ENCODE results near the gene GATB.

The GATB gene

GRCh38 chr4:151672996-151673395, 87.8 kb downstream of the GATB start:
- no peak for DNase-seq (ENCODE audit: low read depth in 1 of 2, low spot score in 1 of 2)
- no peak overlapping the region for H3K4me3 ChIP-seq (replicated peaks; ENCODE audit: insufficient read depth, low read length)
- TF ChIP-seq REST (IDR thresholded peaks at IDR 0.05; ENCODE audit: insufficient replicate concordance, low read depth) (no peak), SPI1 (IDR thresholded peaks at IDR 0.05; ENCODE audit: borderline replicate concordance, low read depth) (no peak)
- H3K27me3 ChIP-seq (ENCODE audit: insufficient read depth, poor library complexity, severe bottlenecking), result no peaks in the 10 kb centered on the region
- H3K27ac ChIP-seq (replicated peaks), result no peak overlapping the region

- no peak overlapping the region for H3K4me3 ChIP-seq (replicated peaks; ENCODE audit: insufficient read depth, low read length)
- H3K27me3 ChIP-seq (ENCODE audit: insufficient read depth, poor library complexity, severe bottlenecking), result no peaks in the 10 kb centered on the region
- no peak overlapping the region for H3K27ac ChIP-seq (replicated peaks)
- DNase-seq (ENCODE audit: low read depth in 1 of 2, low spot score in 1 of 2), result no peak
- TF ChIP-seq GABPA (IDR thresholded peaks at IDR 0.05; ENCODE audit: low read depth) (no peak), REST (IDR thresholded peaks at IDR 0.05; ENCODE audit: insufficient replicate concordance, low read depth) (no peak), SPI1 (IDR thresholded peaks at IDR 0.05; ENCODE audit: borderline replicate concordance, low read depth) (no peak), POLR2AphosphoS5 (IDR thresholded peaks at IDR 0.05; ENCODE audit: low read depth) (no peak)
- TF ChIP-seq, protein P1, sequence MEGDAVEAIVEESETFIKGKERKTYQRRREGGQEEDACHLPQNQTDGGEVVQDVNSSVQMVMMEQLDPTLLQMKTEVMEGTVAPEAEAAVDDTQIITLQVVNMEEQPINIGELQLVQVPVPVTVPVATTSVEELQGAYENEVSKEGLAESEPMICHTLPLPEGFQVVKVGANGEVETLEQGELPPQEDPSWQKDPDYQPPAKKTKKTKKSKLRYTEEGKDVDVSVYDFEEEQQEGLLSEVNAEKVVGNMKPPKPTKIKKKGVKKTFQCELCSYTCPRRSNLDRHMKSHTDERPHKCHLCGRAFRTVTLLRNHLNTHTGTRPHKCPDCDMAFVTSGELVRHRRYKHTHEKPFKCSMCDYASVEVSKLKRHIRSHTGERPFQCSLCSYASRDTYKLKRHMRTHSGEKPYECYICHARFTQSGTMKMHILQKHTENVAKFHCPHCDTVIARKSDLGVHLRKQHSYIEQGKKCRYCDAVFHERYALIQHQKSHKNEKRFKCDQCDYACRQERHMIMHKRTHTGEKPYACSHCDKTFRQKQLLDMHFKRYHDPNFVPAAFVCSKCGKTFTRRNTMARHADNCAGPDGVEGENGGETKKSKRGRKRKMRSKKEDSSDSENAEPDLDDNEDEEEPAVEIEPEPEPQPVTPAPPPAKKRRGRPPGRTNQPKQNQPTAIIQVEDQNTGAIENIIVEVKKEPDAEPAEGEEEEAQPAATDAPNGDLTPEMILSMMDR (IDR thresholded peaks at IDR 0.05; ENCODE audit: insufficient read depth, low read length), result no peak
These were observed 89.2 kb downstream of the GATB start for GRCh38 chr4:151671541-151672059.

GRCh38 chr4:151670843-151671242, 90.0 kb downstream of the GATB start:
- Histone ChIP-seq H3K4me3 (replicated peaks; ENCODE audit: insufficient read depth, low read length) (no peak overlapping the region), H3K27ac (replicated peaks) (no peak overlapping the region)
- no peak for DNase-seq (ENCODE audit: low read depth in 1 of 2, low spot score in 1 of 2)

More at GRCh38 chr4:151670843-151671242, 90.0 kb downstream of the GATB start:
- TF ChIP-seq REST (IDR thresholded peaks at IDR 0.05; ENCODE audit: insufficient replicate concordance, low read depth) (no peak), POLR2AphosphoS5 (IDR thresholded peaks at IDR 0.05; ENCODE audit: low read depth) (no peak), SPI1 (IDR thresholded peaks at IDR 0.05; ENCODE audit: borderline replicate concordance, low read depth) (no peak), GABPA (IDR thresholded peaks at IDR 0.05; ENCODE audit: low read depth) (no peak)
- TF ChIP-seq, protein P1 (IDR thresholded peaks at IDR 0.05; ENCODE audit: insufficient read depth, low read length), result no peak
- H3K27me3 ChIP-seq (ENCODE audit: insufficient read depth, poor library complexity, severe bottlenecking), result no peaks in the 10 kb centered on the region

Data from HL-60 (cell line).